Fibroblast of lung (primary cell): ENCODE measurements around the gene NAA15.

ENCODE experiments used
- CTCF ChIP-seq, 2 donors: IDR thresholded peaks in 1 of 2; conservative IDR thresholded peaks in 1 of 2; 1 replicate in 1 of 2; 2 replicates in 1 of 2; pipeline ENCODE4 v1.5.1; 2011 to 2012; ENCODE audit warnings: low read length in 2 of 2, control low read depth in 1 of 2, inconsistent platforms in 1 of 2, low read depth in 1 of 2, mild to moderate bottlenecking in 1 of 2
- EZH2 ChIP-seq: IDR thresholded peaks from 2 replicates; pipeline ENCODE4 v1.5.1; 2012; ENCODE audit warnings: low read length, control low read depth, mild to moderate bottlenecking; ENCODE audit errors: missing control alignments

- TF ChIP-seq CTCF (conservative IDR thresholded peaks at IDR 0.05 in 1 of 2, IDR thresholded peaks at IDR 0.05 in 1 of 2; ENCODE audit: low read depth in 1 of 2, low read length in 2 of 2) (no peak), EZH2 (no peak)
Measured at GRCh38 chr4:139267301-139267700, 34.0 kb upstream of the NAA15 start.
